DMS153 treated with DMSO at 0.1 percent for 48 hours (cell line): ENCODE measurements around the gene FJX1.

Experiments used
- DNase-seq: peaks from one replicate; lab custom pipeline; 2025; ENCODE audit not compliant: unreplicated experiment; lab: John Stamatoyannopoulos, UW

The FJX1 gene, protein sequence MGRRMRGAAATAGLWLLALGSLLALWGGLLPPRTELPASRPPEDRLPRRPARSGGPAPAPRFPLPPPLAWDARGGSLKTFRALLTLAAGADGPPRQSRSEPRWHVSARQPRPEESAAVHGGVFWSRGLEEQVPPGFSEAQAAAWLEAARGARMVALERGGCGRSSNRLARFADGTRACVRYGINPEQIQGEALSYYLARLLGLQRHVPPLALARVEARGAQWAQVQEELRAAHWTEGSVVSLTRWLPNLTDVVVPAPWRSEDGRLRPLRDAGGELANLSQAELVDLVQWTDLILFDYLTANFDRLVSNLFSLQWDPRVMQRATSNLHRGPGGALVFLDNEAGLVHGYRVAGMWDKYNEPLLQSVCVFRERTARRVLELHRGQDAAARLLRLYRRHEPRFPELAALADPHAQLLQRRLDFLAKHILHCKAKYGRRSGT

DNA sequence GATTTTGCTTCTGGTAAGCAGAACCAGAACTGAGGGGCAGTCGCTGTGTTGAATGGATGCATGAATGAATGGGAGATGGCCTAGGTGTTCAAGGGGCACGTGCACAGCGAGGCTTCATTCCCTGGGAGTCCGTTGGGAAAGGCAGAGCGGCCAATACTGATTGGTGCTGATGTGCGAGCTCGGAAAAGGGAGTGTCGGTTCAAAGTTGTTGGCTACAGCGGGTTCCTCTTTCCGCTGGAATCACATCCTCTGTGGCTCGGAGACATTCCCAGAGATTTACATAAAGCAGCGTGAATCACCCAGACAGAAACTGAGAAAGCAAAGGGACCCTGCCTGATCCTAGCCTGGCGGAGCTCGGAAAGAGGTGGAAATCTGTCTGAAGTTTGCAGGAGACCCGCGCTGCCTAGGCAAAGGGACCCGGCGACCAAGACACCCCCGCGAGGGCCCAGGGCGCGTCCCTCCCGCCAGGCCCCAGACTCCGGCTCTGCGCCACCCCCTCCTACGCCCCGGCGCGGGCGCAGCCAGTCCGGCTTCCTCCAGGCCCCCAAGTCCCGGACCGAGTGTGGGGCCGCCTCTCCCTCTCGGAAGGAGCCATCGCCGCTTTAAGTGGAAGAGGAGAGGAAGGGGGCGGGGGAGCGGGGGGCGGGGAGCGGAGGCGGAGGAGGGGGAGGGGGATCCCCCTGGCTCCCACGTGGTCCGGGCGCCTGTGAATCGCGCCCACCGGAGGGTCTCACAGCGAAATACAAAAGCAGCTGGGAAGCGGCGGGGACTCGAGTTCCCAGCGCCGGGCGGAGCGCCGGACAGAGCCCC, at the start of gene FJX1:
FJX1 (plus strand) TSS at position 774 of the 810 bp plus-strand sequence. CDS start 177 bp downstream, outside the sequence.
- peak; percentile 49 for DNase-seq

DNA sequence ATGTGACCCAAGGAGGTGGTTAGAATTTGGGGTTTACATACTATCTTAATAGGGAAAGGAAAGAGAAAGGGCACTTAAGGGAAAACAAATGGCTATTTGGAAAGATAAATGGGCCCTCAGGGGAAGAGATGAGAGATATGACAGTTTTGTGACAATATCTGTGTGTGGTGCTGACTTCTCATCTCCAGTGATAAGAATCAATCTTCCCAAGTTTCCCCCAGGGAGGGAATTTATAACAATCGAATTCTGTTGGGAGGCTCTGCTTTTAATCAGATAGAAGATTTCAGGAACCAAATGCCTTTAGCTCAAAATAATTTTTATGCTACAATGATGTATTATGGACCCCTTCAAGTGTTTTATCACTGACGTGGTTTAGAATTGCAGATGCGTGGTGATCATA, 46.6 kb upstream of the FJX1 start:
- no peak for DNase-seq

DNA sequence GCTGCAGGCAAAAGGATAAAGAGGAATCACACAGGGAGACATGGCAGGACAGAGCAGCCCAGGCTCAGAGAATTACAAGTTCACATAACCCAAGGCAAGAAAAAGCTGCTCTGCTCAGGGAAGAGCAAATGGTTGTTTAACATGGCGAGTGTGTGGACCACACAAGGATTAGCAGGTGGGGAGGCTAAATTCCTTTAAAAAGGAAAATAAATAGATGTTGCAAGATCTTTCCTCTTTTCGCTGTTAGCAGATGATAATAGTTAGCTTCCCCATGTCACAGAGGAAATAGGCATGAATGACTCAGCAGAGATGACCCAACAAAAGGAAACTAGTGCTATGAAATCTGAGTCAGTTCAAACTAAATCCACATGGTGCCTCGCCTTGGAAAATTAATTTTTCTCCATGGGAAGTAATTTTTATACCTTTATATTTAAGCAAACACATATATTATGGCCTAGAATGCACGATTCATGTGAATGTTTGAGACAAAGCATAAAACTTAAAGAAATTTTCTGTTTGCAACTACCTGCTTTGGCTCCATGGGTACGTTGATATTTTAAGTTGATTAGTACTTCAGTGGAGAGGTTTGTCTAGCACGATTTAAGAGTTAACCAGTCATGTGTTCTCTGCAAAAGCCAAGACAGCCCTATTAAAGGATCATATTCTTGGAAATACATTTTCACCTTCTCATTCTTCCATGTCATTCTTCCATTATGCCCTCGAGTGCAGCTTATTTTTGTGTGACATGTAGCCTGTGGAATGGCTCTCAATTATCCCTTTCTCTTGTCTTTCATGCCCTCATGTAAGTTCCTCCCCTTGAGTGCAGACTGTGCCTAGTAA, 38.5 kb upstream of the FJX1 start:
- no peak for DNase-seq

DNA sequence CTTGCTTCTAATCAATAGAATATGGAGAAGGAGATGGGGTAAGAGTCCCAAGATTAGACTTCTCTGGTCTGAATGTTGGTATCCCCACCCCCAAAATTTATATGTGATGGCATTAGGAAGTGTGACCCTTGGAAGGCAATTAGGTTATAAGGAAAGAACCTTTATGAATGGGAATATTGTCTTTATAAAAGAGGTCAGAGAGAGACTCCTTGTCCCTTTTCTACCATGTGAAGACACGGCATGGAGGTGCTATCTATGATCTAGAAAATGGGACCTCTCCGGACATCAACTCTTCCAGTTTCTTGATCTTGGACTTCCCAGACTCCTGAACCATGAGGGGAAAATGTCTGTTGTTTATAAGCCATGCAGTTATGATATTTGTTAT, 37.9 kb upstream of the FJX1 start:
- no peak for DNase-seq

DNA sequence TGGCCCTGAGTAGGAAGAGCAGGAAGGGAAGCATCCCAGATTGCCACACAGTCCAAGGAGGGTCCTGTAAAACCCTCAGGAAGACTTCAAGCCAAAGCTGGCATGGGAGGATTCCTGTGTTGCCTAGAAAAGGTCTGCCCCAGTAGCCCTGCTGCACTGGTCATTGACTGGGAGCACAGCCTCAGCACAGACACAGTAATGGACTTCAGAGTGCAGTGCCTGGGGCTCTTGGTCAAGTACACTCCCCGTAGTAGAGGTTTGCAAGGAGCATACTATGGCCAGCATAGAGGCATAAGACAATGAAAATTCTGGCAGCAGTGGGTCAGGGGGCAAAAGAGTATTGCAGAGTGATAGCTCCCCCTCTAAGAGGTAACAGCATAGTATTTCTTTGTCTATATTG, 36.2 kb upstream of the FJX1 start:
- no peak for DNase-seq

DNA sequence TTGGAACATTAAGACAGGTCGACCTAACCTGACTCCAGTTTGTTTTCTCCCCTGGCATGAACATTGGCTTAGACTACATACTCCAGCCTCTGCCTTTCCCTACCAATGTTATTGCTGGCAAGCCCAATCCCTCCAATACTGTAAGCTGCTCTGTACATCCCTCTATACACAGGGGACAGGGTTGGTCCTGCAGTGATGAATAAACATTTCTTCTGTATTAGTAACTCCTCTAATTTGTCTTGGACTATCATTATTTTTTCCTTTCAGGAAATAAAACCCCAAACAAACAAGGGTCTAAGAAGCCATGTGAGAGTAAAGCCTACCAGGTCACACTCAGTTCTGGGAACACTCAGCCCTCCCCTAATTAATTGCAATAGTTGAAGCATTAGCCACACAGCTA, 35.1 kb upstream of the FJX1 start:
- no peak for DNase-seq

DNA sequence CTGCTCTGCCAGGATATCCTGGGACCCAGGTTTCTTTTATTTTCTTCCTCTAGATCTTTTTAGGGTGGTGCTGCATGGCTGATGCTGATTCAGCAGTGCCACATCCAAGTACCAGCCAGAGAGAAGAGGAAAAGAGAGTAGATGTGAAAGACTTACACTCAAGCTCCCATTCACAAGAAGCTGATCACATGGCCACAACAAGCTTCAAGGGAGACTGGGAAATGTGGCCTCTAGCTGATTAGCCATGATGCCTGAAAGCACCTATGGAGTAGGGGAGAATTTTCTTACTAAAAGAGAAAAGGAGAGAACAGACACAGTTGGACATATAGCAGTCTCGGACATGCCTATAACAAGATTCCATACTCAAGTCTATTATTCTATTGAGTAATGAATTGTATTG, 34.4 kb upstream of the FJX1 start:
- DNase-seq: no peak

DNA sequence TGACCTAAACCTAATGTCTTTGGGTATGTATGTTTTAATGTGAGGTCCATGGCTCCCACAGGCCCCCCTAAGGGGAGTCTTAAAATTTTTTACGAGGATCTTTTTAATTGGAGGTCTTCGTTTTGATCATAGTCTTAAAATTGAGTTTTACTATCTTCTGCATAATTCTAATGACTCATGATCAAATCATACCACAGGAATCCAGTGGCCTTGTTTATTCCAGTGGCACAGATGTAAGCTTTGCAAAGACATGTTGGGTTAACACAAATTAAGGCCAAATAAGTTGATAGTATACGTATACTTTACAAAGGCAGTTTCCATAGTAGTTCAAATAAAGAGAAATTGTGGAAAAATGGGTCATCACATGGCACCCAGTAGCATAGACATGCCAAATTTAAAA, 33.9 kb upstream of the FJX1 start:
- DNase-seq: no peak

DNA sequence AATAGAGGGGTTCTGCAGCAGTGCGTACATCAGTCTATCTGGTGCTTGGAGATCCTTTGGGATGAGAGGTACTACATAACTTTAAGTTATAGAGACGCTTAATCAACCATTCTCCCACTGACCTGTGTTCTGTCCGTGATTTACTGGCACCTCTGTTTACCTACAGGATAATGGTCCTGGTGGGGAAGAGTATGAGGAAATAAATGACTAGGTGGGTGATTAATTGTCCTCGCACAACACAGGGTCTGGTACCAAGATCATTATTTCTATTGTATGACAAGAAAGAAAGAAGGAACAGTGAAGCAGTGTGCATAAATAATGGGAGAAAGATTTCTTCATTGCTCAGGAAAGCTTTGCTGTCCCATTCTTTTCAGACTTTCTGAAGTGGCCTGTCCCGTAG, 32.8 kb upstream of the FJX1 start:
- DNase-seq: no peak

DNA sequence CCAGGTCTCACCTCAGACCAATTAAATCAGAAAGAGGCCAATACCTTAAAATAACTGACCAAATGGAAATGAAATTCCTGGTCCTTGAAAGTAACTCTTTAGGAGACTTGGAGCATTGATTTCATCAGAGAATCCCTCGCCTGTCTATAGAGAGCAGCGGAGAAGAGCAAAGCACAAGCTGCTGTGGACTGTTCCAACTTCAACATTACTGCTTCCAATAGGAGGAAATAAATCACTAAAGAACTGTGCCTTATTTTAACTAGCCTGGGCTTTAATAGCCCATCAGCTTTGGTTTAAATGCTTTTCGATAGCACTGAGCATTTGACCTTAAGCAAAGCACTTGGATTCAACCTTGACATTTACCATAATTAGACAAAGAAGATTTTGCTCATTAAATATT, 32.0 kb upstream of the FJX1 start:
- DNase-seq: no peak

DNA sequence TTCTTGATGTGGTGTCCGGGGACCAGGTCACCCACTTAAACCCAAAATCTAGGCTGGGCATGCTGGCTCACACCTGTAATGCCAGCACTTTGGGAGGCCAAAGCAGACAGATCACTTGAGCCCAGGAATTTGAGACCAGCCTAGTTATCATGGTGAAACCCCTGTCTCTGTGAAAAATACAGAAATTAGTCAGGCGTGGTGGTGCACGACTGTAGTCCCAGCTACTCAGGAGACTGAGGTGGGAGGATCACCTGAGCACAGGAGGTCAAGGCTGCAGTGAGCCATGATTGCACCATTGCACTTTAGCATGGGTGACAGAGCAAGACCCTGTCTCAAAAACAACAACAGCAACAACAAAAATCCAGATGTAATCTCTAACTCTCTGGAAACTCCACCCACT, 30.3 kb upstream of the FJX1 start:
- no peak for DNase-seq

DNA sequence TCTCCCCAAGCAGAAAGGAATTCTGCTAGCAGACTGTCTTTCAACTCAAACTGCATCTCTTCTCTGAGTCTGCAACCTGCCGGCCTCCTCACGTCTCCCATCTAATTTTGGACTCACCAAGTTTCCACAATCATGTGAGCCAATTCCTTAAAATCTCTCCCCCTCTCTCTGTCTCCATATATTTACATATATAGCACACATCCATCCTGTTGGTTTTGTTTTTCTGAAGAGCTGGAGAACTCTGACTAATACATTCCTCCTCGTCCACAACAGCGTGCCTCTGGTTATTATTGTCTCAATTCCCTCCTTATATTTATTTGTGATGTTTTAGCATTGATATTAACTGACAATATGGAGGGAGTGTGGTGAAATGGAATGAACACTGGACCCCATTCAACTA, 29.6 kb upstream of the FJX1 start:
- no peak for DNase-seq

DNA sequence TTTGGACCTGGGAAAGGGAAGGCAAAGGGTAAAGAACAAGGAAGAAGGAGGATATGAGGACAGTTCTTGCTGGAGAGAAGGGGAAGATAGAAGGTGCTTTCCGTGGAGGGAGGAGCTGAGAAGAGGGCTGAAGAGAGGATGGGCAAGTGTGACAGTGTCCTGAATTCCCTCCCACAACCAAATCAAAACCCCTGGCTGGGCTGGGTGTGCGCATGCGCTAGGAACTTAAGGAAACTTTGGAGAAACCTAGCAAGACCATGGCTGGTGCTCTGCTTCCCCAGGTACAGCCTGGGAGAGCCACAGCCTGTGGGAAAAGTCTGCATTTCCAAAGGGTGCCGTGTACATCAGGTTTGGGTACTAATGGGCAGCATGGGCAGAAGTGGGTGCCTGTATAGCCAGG, 29.0 kb upstream of the FJX1 start:
- DNase-seq: no peak

DNA sequence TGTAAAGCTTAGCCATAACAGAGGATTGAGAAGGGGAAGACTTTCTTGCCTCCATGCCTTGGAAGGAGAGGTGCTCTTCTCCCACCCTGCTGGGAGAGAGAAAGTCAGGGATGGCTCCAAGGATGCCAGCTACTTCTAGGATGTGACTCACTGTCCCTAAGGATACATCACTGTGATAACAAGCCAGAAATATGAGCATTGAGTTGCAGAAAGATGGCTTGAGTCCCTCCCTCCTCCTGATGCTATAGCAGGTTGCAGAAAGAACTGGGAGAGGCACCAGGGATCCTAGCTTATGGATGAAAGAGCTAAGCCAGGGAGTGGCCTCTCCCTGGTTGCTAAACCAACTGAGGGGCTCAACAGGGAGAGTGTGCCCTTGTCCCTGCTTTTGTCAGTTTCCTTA, 27.8 kb upstream of the FJX1 start:
- no peak for DNase-seq

DNA sequence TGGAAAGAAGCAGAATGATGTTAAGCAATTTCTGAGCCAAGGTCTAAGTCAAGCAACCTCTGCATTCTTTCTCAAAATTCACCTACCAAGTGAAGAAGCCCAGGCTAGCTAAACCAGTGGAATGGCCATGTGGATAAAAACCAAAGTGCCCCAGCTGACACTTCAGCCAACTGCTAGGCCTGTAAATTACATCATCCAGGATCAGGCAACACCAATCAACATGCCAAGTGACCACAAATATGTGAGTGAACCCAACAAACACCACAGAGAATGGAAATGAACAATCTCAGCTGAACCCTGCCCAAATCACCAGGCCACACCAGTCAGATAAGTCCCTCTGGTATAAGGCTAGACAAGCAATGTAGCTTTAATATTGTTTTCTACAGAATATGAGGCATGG, 25.1 kb upstream of the FJX1 start:
- no peak for DNase-seq

DNA sequence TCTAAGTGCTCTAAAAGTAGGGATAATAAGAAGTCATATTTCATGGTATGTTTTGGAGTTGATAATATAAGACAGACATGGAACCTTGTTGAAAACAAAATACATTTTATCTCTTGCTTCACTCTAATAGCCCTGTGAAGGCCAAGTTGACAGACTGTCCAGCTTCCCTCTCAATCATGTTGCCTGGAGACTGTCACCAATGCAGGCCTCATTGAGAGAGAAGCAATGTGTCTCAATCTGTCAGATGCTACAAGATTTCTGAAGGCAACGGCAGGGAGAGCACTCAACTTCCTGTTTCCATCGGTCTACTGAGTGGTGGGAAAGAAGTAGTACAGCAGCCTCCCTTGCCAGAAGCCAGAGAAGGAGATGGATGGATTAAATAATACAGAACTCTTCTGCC, 23.6 kb upstream of the FJX1 start:
- no peak for DNase-seq

DNA sequence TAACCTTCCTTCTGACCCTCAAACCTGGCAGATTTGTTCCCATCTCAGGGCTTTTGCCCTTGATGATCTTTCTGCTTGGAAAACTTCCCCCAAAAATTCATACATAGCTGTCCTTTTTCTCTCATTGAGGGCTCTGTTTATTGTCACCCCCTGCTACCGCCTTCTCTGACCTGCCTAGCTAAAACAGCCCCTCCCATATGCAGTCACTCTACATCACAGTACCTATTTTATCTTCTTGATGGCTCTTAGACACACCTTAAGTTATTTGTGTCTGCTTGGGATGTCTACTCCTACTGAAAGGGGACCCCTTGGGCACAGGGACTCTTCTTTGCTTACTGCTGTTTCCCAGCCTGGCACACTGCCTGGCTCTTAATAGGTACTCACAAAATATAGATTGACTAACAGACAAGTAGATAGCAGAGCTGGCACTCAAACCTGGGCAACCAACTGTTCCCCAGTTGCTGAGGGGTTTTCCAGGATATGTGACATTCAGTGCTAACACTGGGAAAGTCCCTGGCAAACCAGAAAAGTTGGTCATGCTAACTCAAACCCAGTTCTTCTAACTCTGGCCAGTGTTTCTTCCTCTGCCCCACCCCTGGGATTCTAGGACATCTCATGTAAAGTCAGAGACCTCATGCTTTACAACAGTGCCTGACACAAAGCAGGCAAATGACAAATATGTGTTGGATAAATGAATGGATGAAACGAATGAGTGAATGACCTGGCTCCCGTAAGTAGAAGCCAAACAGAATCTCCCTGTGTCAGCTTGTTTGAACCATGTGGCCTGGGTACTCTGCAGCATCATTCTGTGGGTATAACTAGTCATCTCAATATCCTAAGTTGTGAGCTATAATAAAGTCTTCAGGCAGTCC, 19.8 kb upstream of the FJX1 start:
- DNase-seq: no peak

DNA sequence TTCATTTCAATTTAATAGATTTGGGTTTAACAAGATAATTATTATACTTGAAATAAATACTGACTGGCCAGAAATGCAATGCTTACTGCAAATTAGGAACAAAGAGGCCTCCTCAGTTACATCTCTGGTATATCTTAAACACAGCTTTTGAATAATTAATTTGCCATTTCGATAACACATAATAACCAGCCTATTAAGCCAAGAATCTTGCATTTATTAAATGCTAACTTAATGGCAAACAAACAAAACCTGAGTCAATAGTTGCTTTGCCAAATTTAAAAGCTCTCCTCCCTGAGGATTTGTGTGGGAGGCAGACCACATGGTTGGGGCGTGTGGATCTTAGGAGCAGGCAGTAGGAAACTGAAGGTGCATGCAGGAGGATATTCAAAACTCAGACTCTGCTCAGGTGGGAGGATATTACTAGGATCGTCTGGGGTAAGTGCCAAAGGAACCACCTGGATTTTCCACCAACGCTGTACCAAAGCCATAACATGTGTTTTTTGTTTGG, 17.9 kb upstream of the FJX1 start:
- no peak for DNase-seq

DNA sequence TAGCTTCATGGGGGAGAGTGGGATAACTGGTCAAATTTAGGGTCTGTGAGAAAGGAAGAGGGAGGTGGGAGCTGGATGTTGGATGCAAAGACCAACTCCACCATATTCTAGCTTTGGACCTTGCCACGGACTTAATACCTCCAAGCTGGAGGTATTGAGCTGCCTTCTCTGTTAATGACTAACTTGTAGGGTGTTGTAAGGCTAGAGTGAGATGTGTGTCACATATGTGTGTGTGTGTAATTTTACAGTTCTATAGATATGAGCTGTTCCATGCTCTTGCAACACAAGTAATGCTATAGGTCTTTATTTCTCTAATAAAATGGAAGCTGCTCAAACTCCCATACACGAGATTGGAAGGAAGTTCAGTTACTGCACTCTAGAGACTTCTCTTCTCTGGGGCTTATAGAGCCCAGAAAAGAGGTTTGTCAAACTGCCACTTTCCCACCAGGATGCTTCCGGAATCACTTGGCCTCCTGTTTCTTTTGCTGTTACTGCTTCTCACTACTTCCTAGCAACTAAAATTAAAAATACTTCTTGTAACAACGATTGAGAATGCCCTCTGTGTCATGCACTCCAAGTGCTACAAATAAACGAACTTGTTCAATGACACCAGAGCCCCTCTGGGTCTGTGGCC, 16.0 kb upstream of the FJX1 start:
- no peak for DNase-seq

DNA sequence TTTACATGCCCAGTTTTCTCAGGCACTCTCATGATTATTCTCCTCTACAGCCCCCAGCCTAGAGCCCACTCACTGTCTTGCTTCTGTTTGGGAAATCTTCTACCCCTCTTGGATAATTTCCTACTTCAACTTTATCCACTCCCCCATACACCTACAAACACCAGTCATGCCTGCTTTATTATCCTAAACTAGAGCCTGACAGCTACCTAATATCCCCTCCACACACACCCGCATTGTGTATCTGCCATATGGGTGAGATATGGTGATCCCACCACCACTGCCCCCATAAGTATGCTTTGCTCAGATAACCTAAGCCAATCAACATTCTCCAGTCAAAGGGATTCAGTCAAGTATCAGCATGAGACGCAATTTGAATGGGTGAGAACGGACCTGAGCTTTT, 15.3 kb upstream of the FJX1 start:
- DNase-seq: no peak
